OCI-M1 (cell line): Measurements from ENCODE around the gene COL5A1.

Source experiments
- DNase-seq: peaks from one replicate; lab custom pipeline; 2025; lab: John Stamatoyannopoulos, UW

Gene COL5A1

DNA sequence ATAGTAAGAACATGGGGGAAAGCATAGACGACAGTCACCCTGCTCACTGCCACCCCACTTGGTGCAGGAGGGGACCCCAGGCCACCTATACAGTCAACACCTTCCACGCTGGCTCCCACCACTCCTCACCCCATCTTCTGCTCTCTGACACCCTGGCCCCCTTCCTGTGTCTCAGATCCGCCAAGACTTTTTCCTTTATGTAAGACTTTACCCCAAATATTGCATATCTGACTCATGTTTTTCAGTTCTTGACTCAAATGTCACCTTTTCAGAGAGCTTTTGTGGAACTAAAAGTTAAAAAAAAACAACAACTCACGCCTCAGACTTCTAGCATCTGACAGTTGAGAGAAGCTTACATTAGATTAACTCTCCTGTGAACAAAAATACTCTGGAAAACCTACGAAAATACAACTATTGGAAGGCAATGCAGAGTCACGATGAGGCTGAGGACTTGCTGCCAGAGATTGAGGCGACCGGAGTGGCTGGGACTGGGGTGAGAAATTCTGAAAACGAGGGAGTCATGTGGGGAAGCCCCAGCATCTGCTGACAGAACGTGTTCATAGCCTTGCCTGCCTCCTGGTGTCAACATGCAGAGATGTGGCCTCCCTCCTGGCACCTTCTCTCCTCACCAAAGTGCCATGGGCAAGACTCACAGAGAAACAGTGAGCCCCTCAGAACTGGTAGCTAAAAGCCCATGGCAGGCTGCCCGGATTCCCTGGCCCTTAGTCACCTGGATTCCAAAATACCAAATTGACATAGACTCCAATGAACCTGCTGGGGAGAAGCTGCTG lies 216.6 kb downstream of the COL5A1 start:
- DNase-seq = no peak

DNA sequence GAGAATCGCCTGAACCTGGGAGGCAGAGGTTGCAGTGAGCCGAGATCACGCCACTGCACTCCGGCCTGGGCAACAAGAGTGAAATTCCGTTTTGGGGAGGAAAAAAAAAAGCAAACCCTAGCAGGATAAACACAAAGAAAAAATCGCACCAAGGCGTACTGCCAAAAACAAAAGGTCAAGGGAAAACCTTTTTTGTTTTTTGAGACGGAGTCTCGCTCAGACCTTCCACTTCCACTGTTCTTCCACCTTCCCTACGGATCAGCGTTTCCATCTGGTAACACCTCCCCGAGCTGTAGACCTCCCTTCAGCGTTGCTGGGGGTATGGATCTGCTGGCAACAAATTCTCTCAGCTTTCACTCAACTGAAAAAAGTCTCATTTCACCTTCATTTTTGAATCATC lies 218.9 kb downstream of the COL5A1 start:
- no peak for DNase-seq

DNA sequence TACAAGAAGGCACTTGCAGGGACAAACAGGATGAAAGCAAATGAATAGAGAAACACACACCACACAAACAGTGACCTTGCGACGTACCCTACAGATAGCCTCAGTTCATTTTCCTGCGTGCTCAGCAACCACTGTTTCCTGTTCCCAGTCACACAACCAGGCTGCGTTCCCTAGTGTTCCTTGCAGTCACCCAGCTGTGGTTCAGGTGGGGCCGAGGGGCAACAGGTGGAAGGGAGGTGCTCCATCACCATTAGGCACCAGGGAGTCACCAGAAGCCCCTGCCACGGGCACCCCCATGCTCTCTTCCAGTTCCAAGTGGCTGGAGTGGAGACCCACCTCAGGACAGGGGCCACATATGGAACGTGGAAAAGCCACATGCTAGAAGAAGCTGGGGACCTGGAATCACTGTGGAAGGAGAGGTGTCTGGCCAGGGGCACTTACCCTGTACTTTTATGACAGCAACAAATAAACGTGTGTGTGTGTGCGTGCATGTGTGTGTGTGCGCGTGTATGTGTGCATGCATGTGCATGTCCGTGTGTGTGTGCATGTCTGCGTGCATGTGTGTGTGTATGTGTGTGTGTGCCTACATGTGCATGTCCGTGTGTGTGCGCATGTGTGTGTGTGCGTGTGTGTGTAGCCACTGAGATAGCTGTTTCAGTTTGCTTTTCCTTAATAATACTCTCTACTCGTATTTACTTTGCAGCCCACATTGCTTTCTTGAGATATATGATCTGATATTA lies 220.2 kb downstream of the COL5A1 start:
- no peak for DNase-seq

DNA sequence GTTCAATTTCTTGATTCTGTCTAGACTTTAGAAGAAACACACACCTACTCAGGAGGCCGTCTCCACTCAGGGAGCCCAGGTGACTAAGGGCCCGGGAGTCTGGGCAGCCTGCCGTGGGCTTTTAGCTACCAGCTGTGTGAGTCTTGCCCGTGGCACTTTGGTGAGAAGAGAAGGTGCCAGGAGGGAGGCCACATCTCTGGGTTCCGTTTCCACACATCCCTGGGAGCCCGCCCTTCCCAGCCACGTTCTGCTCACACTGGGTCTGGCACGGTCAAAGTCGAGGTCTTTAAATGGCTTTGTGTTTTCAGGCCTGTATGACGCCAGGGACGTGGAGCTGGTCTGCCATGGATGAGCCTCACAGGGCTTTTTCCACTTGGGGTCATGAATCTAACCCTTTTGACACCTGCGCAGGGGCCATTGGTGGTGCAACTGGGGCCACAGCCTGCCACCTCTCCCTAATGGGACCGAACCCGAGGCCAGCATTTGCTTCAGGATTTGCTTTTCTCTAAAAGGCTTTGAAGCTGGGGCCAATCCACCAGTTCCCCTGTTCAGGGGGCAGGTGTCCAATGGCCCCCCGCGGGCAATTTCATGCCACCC lies 221.8 kb downstream of the COL5A1 start:
- no peak for DNase-seq

DNA sequence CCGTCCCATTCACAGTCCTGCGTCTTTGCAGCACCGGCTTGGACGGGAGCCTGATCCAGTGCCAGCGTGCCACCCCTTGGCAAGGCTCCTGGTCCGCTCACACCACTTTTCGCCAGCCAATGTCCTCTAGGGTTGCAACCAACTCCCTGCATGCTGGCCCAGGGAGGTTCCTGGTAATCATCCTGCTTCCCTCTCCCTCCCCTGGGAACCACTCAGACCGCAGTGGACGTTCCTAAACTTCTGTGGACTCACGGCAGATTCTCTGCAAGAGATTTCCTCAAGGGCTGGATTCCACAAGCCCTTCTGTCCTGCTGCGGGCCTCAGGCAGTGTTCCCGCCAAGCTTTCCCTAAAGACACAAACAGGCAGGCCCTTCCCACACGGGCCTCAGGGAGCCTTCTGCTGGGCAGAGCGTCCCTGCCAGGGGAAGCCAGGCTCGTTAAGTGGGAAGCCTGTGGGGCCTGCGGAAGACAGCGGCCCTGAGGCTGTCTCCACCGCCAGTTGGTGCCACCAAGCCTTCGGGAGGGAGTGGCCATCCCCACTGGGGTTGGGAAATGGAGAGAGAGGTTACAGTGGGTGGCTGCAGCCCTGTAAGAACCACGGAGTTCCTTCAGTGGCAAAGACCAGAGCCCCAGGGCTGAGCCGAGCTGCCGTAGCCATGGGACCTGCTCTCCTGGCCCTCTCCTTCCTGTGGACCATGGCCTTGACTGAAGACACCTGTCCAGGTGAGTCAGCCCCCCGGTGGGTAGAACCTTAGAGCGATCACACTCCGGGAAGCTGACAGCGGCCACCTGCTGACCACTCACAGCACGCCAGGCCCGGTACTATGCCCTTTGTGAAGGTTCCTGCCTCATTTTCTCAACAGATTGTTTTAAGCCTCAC lies 222.6 kb downstream of the COL5A1 start:
- DNase-seq = no peak

DNA sequence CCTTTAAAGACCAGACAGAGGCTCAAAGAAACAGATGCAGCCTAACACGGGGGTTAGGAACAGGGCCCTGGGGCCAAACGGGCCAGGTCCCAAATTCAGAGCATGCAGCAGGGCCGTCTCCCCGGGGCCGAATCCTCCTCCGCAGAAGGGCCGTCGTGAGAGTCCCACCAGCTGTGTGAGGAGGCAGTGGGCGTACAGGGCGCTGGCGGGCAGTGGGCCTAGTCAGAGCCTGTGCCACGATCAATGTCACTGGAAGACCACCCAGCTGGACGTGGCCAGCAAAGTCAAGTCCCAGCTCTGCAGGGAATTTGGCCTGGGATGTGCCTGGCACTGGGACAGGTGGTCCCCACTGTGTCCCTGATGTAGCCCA lies 223.2 kb downstream of the COL5A1 start:
- no peak for DNase-seq

DNA sequence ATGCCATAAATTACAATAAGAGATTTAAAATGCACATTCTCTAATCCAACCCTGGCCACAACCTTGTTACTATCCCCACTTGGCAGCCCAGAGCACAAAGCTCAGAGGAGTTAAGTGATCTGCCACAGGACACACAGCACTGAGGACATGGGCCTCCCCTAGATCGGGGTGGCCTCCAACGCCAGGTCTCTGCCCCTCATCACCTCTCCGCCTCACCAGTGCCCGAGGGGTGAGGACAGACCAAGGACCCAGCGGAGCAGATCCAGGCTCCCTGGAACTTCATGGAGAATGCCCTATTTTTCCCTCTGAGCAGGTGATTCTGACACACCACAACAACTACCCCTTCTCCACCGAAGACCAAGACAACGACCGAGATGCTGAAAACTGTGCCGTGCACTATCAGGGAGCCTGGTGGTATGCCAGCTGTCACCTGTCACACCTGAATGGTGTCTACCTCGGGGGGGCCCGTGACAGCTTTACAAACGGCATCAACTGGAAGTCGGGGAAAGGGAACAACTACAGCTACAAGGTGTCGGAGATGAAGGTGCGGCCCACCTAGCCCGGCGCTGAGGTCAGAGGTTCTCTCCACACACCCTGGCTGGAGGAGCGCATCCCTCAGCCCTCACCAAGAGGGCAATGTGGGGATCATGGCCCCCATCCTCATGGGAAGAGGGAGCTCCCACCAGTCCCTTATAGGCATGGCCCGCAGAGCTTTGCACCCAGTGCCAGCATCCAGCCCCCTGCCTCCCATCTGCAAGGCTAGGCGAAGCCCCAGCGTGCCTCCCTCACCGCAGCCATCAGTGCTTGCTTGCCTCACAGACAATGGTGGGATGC lies 226.5 kb downstream of the COL5A1 start:
- no peak for DNase-seq

DNA sequence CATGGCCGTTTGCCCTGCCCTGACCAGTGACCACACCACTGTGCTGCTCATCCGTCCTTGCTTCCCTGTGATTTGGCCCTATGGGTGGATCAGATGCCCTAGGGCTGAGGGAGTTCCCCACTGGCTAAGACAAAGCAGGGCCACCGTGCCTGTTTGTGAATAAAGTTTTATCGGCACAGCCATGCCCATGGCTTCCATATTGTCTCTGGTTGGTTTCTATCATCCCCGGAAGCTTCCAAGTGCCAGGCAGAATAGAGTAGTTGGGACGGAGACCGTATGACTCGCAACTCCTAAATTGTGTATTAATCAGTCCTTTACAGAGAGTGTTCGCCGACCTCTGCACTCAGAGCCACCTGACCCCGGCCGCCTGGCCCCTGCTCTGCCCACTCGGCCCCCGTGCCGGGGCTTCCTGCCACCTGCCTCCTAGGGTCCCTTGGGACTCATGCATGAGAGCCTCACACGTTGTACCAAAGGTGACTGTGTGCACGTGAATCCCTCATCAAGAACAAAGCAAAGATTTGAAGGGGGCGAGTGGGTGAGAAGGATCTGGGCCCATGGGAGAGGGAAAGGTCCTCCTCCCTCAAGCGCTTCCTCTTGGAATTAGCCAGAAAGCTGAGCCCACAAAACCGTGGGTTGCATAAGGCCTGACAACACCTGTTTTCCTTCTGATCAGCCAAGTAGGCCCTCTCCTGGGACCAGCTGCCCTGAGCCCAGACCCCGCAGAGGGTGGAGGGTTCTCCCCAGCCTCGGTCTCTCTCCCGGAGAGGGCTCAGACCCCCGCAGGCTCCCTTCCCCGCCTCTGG lies 227.3 kb downstream of the COL5A1 start:
- DNase-seq = no peak

DNA sequence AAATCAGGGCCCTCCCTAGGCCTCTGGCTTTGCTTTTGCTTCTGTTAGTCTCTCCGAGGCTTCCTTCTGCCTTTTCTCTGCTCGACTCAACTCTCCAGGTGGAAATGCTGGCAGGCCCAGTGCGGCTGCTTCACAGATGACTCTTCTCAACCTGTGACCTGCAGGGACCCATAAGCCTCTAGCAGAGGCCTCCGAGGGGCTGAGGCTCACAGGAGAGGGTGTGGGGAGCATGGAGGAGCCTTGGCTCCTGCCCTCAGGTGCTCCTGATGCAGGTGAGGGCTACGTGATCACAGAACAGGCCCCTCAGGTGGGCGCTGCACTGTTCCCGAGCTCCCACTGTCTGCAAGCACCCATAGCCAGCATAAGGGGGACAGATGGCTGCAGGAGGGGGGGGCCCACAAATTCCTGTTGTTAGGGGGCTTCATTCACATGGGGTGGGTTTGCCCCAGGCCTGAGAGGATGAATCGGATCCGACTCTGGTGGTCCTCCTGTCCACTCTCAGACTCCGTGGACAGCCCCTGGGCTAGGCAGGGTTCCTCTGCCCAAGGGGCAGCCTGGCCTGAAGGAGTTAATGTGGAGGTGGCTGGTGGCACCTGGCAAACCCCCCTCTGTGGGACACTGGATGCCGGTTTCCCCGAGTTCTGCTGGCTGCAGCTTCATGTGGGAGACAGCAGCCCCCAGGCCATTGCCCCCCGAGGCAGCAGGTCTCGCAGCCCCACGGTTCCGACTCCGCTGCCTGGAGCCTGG lies 228.1 kb downstream of the COL5A1 start:
- DNase-seq = no peak

DNA sequence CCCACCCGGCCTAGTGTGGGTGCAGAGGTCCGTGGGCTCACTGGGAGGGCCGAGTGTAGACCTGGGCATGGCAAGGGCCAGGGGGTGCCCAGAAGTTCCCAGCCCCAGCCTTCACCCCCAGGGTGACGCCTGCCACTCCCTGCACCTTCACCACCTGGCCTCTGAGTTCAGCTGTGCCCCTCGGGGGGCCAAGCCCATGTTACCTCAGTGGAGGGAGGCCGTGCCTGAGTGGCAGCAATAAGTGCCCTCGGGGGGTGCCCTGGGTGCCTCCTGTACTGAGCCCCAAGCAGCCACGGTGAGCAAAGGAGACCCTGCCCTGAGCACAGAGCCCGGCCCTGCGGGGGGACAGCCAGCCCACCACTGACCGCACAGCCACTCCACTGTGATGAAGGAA lies 228.7 kb downstream of the COL5A1 start:
- DNase-seq = no peak

DNA sequence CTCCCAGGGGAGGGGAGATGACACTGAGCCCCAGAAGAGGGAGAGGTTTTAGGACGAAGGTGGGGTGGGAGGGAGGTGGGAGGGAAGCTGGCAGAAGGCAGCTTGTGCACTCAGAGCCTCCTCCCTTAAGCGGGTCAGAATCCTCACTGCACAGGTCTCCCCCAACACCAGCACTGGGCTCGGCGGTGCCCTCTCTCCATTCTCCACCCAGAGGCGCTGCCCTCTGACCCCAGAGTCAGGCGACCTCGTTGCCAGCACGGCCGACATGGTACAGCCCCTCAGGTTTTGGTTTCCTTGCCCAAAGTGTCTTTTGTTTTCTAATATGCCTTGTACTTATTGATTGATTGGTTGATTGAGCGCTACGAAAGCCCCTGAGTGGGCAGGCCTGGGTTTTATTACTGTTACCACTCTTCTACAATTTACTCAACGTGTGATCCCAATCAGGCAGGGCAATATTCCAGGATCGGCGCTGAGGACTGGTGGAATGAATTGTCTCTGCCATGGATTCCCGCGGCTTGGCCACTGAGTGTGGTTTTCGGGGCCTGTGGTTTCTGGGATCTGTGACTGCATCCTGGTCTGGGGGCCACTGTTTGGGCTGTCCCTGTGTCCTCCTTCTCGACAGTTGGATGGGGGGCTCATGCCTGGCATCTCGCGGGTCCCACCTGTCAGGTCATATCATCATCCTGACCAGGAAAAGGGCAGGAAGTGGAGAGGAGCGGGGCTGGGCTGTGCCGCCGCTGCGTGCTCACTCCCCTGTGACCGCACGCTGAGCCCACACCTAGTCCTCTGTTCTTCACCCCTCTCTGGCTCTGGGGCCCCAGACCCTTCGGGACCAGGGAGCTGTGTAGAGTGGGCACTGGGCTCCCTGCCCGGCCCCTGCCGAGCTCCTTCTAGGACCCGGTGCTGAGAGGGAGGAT lies 229.4 kb downstream of the COL5A1 start:
- DNase-seq = no peak

DNA sequence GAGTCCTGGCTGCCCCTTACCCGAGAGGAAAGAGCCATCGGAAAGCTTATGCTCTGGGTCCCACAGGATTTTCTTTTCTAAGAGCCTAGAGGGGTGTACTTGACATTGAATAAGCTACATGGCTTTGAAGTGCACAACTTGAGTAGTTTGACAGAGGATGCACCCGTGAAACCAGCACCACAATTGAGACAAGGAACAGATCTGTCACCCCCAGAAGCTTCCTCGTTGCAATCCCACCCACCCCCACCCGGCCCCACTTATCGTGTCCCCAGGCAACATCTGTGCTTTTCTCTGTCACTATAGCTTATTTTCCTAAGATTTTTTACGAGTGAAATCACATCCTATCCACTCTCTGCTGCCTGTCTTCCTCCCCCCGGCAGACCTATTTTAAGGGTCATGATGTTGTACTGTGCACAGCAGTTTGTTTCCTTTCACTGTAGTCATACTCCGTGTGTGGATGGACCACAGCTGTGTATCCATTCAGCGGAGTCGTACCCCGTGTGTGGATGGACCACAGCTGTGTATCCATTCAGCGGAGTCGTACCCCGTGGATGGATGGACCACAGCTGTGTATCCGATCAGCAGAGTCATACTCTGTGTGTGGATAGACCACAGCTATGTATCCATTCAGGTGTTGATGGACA lies 230.2 kb downstream of the COL5A1 start:
- no peak for DNase-seq

DNA sequence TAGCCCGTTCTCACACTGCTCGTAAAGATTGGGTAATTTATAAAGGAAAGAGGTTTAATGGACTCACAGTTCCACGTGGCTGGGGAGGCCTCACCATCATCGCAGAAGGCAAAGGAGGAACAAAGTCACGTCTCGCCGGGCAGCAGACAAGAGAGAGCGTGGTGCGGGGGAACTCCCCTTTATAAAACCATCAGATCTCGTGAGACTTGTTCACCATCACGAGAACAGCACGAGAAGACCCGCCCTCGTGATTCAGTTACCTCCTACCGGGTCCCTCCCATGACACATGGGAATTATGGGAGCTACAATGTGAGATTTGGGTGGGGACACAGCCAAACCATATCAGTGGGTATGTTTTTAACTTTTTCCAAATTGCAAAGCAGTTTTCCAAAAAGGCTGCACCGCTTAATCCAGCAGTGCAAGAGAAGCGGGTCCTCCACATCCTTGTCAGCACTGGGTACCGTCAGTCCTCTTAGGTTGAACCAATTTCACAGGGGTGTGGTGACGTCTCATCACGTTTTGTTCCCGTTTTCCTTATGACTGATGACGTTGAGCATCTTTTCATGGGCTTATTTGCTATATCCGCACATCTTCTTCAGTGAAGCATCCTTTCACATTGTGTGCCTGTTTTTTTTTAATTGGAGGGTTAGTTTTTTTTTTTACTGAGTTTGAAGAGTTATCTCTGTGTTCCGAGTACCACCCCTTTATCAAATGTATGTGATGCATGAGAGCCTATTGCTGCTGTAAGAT lies 231.1 kb downstream of the COL5A1 start:
- DNase-seq = no peak

DNA sequence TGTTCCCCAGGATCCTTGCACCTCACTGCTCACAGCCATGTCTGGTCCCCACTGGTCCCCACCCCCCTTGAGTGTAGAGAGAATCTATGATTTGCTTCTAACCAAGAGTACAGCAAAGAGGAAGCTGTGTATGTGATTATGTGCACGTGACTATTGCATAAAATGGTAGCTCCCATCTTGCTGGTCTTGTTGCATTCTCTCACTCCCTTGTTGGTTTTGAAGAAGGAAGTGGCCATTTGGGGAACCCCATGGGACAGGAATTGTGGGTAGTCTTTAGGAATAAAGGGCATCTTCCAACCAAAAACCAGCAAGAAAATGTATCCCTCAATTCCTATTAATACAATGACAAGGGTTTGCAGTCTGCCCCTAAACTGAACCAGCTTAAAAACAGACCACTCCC lies 233.8 kb downstream of the COL5A1 start:
- DNase-seq = no peak

DNA sequence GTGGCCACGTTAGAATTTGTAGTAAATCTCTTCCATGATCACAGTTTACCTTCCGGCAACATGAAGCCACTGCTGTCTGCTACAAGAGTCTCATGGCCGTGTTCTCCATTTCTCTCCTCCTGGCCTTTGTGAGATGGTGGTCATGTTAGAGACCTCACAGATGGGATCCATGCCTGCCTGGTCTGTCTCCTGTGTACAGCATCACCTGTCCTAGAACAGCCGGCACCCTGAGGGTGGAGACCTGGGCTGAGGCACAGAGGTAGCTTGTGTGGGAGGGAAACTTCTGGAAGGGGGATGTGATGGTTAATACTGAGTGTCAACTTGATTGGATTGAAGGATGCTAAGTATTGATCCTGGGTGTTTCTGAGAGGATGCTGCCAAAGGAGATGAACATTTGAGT lies 235.9 kb downstream of the COL5A1 start:
- no peak for DNase-seq

DNA sequence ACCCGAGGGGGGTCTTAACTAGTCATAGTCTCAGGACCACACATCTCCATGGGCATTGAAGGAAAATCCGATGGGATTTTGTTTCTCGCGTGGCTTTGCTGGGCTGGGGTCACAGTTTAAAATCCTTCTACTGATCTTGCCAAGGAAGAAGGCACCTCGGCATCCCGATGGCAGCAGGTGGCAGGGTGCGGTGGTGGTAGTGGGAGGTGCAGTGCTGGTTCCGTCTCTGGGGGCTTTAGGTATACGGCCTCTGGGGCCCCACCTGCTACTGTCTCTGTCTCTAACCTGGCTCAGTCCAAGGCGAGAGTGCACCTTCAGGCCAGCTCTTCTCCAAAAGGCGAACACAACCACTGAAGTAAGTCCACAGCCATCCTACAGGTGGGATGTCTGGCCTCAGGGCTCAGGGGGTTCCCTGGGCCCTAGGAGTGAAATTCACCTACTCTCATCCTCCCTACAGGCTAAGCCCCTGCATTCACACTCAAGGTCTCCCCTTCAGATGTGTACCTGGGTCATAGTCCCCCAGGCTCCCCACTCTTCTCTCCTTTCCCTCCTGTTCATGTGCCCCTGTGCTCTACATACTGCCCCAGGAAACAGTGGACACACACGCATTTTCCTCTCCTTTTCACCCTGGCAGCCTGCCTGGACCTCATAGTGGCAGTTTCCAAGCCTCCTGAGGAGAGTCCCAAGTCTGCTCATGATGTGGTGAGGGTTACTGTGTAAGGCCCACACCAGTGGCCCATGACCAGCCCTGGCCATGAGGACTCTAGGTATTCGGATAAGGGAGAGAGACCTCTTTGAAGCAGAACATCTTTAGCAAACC lies 238.3 kb downstream of the COL5A1 start:
- no peak for DNase-seq
